Muscle of leg (tissue), 16 donors: ENCODE measurements around the gene SPAG4. TPM values are rescaled to one million over a fixed set of nuclear protein-coding genes. Genes with fewer than 3 reads are reported as not detected.

ENCODE experiments used
- DNase-seq: peaks from one replicate; pipeline ENCODE4 v3.0.0; 2013
- H3K27ac ChIP-seq: one replicate; pipeline ENCODE4 v1.5.1; 2013; ENCODE audit warnings: mild to moderate bottlenecking, low read length, control low read depth
- H3K27me3 ChIP-seq: one replicate; pipeline ENCODE4 v1.6.1; 2013; ENCODE audit warnings: low read length; ENCODE audit not compliant: control insufficient read depth, insufficient read depth
- H3K36me3 ChIP-seq: one replicate; pipeline ENCODE4 v1.6.1; 2013; ENCODE audit warnings: low read length; ENCODE audit not compliant: control insufficient read depth, insufficient read depth
- H3K4me1 ChIP-seq: one replicate; pipeline ENCODE4 v1.6.1; 2013; ENCODE audit warnings: low read length; ENCODE audit not compliant: control insufficient read depth, insufficient read depth
- H3K4me3 ChIP-seq: one replicate; pipeline ENCODE4 v1.5.1; 2013; ENCODE audit warnings: low read length, control low read depth
- H3K9me3 ChIP-seq: replicated peaks from 2 replicates; pipeline ENCODE4 v1.6.1; 2013; ENCODE audit warnings: low read depth, low read length; ENCODE audit not compliant: control insufficient read depth
- WGBS: methylation state at CpG from one replicate; pipeline ENCODE4 v1.1.5; 2013; ENCODE audit warnings: missing lambda C conversion rate; ENCODE audit not compliant: insufficient coverage; 5-methylcytosine and 5-hydroxymethylcytosine counted together
- long read RNA-seq, 11 donors: transcript quantifications; one replicate each; lab custom pipeline, GENCODE V29; 2026
- polyA plus RNA-seq, 8 donors: library from polyadenylated mRNA; unstranded; fragments of 120-200 nt; gene quantifications; one replicate each; pipeline versions ENCODE4 v1.2.1 to v1.2.3, GENCODE V29; 2013; ENCODE audit warnings: inconsistent platforms in 1 of 8, low replicate concordance in 1 of 8; ENCODE audit not compliant: insufficient read length in 8 of 8, insufficient read depth in 1 of 8
- total RNA-seq: library from RNA; stranded (reverse); fragments of 120-200 nt; gene quantifications from one replicate; pipeline ENCODE4 v1.2.4, GENCODE V29; 2013

The SPAG4 gene, protein sequence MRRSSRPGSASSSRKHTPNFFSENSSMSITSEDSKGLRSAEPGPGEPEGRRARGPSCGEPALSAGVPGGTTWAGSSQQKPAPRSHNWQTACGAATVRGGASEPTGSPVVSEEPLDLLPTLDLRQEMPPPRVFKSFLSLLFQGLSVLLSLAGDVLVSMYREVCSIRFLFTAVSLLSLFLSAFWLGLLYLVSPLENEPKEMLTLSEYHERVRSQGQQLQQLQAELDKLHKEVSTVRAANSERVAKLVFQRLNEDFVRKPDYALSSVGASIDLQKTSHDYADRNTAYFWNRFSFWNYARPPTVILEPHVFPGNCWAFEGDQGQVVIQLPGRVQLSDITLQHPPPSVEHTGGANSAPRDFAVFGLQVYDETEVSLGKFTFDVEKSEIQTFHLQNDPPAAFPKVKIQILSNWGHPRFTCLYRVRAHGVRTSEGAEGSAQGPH
- total RNA-seq (1.2 TPM), polyA plus RNA-seq (1 to 10 TPM; 1.7 to 4.1 (median 3.2) TPM)
- long read RNA-seq, donor 1 = 0 reads
- long read RNA-seq, donor 2 = 0 reads
- long read RNA-seq, donor 3 = 0 reads
- long read RNA-seq, donor 4 = 0 reads
- long read RNA-seq, donor 5 = 0 reads
- long read RNA-seq, donor 6 = 0 reads
- long read RNA-seq, donor 7 = 0 reads
- long read RNA-seq, donor 8 = 0 reads
- long read RNA-seq, donor 9 = 0 reads
- long read RNA-seq, donor 10 = 0 reads
- long read RNA-seq, donor 11 = 0 reads

DNA sequence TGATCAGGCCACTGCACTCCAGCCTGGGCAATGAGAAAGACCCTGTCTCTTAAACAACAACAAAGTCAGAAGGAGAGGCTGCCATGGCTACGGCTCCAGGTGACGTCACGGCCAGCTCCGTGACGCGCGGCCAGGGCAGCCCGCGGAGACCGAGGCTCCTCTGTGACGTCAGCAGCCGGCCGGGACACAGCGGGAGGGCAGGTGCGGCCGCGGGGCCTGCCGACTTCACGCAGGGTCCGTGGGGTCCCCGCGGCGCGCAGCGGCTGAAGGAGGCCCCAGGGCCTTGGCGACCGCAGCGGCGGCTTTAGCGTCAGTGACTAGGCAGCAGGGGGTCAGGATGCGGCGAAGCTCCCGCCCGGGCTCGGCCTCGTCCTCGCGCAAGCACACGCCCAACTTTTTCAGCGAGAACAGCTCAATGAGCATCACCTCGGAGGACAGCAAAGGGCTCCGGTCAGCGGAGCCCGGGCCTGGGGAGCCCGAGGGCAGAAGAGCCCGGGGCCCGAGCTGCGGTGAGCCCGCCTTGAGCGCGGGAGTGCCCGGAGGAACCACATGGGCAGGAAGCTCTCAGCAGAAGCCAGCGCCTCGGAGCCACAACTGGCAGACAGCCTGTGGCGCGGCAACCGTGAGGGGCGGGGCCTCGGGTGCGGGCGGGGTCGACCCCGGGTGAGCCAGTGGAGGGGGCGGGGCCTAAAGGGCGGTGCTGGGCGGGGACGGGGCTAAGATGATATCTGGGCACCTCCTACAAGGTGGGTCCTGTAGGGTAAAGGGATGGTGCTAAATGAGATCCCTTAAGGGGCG, at the start of gene SPAG4:
TSS of gene SPAG4 (plus strand) at position 163 of the 798 bp plus-strand sequence. CDS start at position 338, 175 bp downstream.
- H3K36me3 ChIP-seq = peaks cover under 1% of the 10 kb centered on the region
- no peaks in the 10 kb centered on the region for H3K9me3 ChIP-seq
- under 1% methylated on average over 68 of the region's 68 CpGs for WGBS
- H3K27ac ChIP-seq = peak within 1 kb of the TSS; percentile 76
- H3K27me3 ChIP-seq = peaks cover 38% of the 10 kb centered on the region
- peaks cover 32% of the 10 kb centered on the region for H3K4me1 ChIP-seq
- peak; percentile 71 for DNase-seq
- peak within 1 kb of the TSS; percentile 40 for H3K4me3 ChIP-seq

DNA sequence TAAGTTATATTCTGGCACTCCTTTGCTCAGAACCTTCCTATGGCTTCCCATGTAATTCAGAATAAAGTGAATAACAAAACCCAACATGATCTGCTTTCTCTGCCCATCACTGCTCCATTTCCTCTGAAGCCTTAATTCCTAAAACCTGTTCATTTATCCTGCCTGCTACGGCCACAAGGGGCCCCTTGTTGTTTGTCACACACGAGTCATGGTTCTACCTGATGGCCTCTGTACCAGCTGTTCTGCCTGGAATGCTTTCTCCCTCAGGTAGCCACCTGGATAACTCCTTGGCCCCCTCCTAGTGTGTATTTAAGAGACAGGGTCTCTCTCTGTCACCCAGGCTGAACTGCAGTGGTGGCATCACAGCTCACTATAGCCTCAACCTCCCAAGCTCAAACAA, 47.0 kb upstream of the SPAG4 start:
- WGBS = 0% methylated on average over 2 of the region's 2 CpGs
- Histone ChIP-seq H3K4me3 (no peak overlapping the region), H3K27ac (no peak overlapping the region), H3K9me3 (peaks cover 6% of the 10 kb centered on the region), H3K4me1 (no peaks in the 10 kb centered on the region), H3K36me3 (no peaks in the 10 kb centered on the region), H3K27me3 (no peaks in the 10 kb centered on the region)
- DNase-seq = no peak

DNA sequence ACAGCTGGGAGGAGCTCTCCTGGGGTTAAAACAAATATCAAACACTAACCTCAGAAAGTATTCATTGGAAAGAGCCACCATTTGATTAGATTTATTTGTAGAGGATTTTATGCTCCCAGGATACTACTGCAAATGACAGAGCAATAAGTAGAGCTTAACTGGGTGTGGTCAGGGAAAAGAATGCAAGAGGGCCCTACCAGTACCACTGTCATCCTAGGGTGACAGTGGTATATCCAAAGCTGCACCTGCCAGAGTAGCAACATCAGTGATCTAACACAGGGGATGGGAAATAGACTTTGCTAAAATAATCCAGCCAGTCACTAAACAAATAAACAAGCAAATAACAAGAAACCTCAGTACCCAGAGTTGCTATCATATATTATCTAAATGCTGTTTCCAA, 44.1 kb upstream of the SPAG4 start:
- DNase-seq = no peak
- Histone ChIP-seq H3K27me3 (no peaks in the 10 kb centered on the region), H3K27ac (no peak overlapping the region), H3K36me3 (no peaks in the 10 kb centered on the region), H3K4me3 (no peak overlapping the region), H3K4me1 (no peaks in the 10 kb centered on the region), H3K9me3 (peaks cover 6% of the 10 kb centered on the region)

DNA sequence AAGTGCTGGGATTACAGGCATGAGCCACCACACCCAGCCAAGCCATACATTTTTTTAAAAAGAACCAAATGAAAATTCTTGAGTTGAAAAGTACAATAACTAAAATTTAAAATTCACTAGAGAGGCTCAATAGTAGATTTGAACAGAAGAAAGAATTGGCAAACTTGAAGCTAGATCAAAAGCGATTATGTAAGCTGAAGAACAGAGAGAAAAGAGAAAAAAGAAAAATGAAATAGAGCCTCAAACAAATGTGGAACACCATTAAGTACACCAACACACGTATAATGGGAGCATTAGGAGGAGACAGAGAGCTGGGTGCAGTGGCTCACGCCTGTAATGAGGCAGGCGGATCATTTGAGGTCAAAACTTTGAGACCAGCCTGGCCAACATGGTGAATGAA, 42.8 kb upstream of the SPAG4 start:
- no peak for DNase-seq
- H3K4me3 ChIP-seq = no peak overlapping the region
- no peaks in the 10 kb centered on the region for H3K4me1 ChIP-seq
- H3K9me3 ChIP-seq = peaks cover 6% of the 10 kb centered on the region
- 100% methylated on average over 2 of the region's 4 CpGs for WGBS
- no peak overlapping the region for H3K27ac ChIP-seq
- H3K27me3 ChIP-seq = peaks cover 4% of the 10 kb centered on the region
- H3K36me3 ChIP-seq = no peaks in the 10 kb centered on the region

DNA sequence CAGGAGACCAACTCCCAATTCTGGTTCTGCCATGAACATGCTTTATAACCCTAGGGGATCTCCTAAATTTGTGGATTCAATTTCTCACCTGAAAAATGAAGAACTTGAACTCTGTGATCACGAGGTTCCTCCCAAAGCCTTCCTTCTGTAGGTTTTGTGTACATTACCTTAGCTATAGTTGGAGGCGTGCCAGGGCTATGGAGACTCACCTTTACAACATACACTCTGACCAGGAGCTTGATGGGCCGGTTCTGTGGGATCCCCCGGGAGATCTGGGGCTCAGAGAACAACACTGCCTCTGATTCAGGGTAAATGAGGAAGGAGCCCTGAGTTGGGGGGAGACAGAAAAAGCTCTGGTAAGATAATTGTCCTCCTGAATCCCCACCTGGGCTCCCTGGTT, 39.7 kb upstream of the SPAG4 start:
- no peak for DNase-seq

DNA sequence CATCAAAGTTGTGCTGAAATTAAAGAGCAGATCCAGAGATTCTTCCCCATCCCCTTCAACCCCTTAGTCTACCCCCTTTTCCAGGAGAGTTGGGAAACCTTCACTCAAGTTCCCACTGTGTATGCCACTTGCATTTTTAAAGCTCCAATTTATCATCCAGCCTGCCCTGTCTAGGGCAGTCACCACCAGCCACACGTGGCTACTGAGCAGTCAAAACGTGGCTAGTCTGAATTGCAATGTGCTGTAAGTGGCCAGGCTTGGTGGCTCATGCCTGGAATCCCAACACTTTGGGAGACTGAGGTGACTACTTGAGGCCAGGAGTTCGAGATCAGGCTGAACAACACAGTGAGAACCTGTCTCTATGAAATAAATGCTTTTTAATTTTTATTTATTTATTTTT, 38.8 kb upstream of the SPAG4 start:
- Histone ChIP-seq H3K9me3 (peaks cover 9% of the 10 kb centered on the region), H3K27me3 (peaks cover 4% of the 10 kb centered on the region), H3K36me3 (no peaks in the 10 kb centered on the region), H3K4me3 (no peak overlapping the region), H3K27ac (no peak overlapping the region), H3K4me1 (no peaks in the 10 kb centered on the region)
- DNase-seq = no peak
- WGBS = 83% methylated on average over 2 of the region's 3 CpGs

More for the DNA sequence above, 39.7 kb upstream of the SPAG4 start:
- H3K27ac ChIP-seq = no peak overlapping the region
- H3K4me1 ChIP-seq = no peaks in the 10 kb centered on the region
- peaks cover 4% of the 10 kb centered on the region for H3K27me3 ChIP-seq
- H3K36me3 ChIP-seq = no peaks in the 10 kb centered on the region
- H3K4me3 ChIP-seq = no peak overlapping the region
- peaks cover 6% of the 10 kb centered on the region for H3K9me3 ChIP-seq
- WGBS = no CpG with 5 or more reads among the region's 4 CpGs

DNA sequence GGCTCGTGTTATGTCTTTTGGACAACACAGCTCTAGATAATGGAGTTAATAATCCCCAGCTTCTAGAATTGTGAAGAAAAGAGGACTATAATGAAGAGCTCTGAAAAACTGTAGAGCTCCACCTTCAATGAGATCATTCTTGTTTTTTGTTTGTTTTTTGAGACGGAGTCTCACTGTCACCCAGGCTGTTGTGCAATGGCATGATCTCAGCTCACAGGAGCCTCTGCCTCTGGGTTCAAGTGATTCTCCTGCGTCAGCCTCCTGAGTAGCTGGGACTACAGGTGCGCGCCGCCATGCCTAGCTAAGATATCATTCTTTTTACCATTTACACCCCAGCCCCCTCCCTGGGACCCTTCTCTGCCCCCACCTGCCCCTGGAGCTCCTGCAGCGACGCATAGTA, 37.2 kb upstream of the SPAG4 start:
- H3K27me3 ChIP-seq = peaks cover 6% of the 10 kb centered on the region
- no peak for DNase-seq
- no peak overlapping the region for H3K4me3 ChIP-seq
- H3K9me3 ChIP-seq = peaks cover 5% of the 10 kb centered on the region
- no peaks in the 10 kb centered on the region for H3K36me3 ChIP-seq
- no peaks in the 10 kb centered on the region for H3K4me1 ChIP-seq
- 87% methylated on average over 5 of the region's 8 CpGs for WGBS
- no peak overlapping the region for H3K27ac ChIP-seq

DNA sequence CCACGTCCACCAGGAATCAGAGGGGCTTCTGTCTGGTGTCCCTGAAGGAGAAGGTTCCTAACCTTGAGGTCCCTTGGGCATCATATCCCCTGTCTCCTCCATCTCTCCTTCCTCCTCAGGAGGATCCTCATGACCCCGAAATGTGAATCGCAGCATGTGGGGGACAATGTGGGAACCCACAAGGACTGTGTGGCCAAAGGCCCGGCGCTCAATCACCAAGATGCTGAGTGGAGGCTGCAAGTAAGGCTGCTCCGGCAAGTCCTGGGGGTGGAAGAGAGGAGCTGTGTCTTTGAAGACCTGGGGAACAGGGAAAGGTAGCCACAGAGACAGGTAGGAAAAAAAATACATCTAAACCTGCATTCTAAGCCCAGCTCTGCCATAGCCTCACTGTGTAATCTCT, 36.4 kb upstream of the SPAG4 start:
- DNase-seq = no peak
- H3K36me3 ChIP-seq = no peaks in the 10 kb centered on the region
- H3K27me3 ChIP-seq = peaks cover 6% of the 10 kb centered on the region
- 93% methylated on average over 3 of the region's 6 CpGs for WGBS
- H3K4me1 ChIP-seq = no peaks in the 10 kb centered on the region
- no peak overlapping the region for H3K27ac ChIP-seq
- peaks cover 5% of the 10 kb centered on the region for H3K9me3 ChIP-seq
- H3K4me3 ChIP-seq = no peak overlapping the region

DNA sequence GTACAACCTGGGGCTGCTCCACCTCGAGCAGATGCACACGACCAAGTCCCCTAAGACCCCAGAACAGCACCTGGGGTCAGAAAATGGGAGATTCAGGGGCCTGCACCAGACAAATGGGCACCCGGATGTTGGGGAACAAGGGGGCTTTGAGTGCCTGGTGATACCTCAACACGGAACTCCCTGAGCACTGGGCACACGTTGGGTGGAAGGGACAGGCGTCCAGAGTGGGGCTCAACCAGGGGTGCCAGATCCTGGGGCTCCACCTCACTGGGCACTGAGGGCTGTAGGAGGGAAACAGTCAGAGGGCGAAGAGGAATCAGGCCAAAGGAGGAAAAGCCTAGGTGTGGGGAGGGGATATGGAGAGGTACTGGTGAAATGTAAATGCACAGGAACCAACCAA, 33.5 kb upstream of the SPAG4 start:
- peaks cover 5% of the 10 kb centered on the region for H3K9me3 ChIP-seq
- peaks cover 2% of the 10 kb centered on the region for H3K27me3 ChIP-seq
- H3K4me1 ChIP-seq = no peaks in the 10 kb centered on the region
- H3K4me3 ChIP-seq = no peak overlapping the region
- H3K27ac ChIP-seq = no peak overlapping the region
- no peaks in the 10 kb centered on the region for H3K36me3 ChIP-seq
- no peak for DNase-seq
- WGBS = 92% methylated on average over 5 of the region's 7 CpGs
